ENCODE data around the gene LRRN3.

Gene LRRN3

DNA sequence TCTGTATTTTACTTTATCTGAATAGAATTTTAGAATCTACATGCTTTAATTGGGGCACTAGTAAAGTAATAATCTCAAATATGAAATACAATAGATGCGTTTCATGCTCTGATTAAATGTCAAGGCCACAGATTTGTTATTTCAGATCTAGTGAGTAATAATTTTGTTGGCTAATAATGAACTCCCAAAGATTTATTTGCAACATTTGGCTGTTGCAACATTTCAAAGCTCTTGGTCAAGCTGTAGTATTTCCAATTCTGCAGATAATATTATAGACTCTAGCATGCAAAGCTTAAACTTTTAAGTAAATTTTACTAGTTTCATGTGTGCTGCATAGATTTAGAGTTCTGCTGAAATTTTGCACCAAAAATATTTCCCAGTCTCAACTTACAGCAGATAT, 16.7 kb downstream of the LRRN3 start:
- DNase-seq, result no peak

- DNase-seq, result no peak
These were observed 17.1 kb downstream of the LRRN3 start for GRCh38 chr7:111108000-111108399.

GRCh38 chr7:111108496-111108895, 17.6 kb downstream of the LRRN3 start:
- DNase-seq, result peak; percentile 39

- no peak for DNase-seq
These were observed 21.5 kb downstream of the LRRN3 start for GRCh38 chr7:111112439-111112838.

- DNase-seq, result peak; percentile 43
These were observed 22.5 kb downstream of the LRRN3 start for GRCh38 chr7:111113263-111114017.

GRCh38 chr7:111115966-111116365, 25.0 kb downstream of the LRRN3 start:
- no peak for DNase-seq

- DNase-seq, result no peak
These were observed 36.1 kb downstream of the LRRN3 start for GRCh38 chr7:111126987-111127386.

DNA sequence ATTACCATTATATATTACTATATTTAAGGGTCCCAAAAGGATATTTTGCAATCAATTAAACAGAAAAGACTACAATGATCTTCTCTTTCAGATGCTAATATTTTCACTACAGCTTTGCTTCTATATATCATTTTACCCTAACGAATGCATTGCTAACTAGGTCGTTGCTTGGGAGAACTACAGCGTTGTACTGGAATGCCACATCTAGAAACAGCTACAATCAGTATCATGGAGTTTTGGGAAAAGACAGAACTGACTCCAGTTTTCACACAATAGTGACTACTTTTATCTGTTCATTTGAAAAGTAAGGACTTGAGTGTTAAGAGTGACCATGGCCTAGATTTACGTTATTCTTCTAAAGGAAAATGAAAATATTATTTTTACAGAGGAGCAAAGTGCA, 38.5 kb downstream of the LRRN3 start:
- no peak for DNase-seq

DNA sequence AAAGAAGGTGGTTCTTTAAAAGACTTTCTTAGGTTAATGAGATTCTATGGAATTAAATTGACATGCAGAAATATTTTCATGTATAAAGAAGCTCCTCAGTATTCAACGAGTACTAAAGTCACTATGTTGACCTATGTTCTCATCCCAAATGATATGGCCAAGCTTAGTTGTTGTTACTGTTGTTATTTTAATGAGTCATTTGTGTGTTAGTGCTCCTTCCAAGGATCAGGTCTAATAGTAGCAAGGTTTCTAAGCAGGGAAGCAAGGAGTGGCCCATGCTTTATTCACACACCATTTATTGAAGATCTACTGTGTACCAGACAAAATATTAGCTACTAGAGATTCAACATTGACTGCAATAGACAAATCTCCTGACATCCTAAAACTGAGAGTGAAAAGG, 41.9 kb downstream of the LRRN3 start:
- DNase-seq, result no peak

DNA sequence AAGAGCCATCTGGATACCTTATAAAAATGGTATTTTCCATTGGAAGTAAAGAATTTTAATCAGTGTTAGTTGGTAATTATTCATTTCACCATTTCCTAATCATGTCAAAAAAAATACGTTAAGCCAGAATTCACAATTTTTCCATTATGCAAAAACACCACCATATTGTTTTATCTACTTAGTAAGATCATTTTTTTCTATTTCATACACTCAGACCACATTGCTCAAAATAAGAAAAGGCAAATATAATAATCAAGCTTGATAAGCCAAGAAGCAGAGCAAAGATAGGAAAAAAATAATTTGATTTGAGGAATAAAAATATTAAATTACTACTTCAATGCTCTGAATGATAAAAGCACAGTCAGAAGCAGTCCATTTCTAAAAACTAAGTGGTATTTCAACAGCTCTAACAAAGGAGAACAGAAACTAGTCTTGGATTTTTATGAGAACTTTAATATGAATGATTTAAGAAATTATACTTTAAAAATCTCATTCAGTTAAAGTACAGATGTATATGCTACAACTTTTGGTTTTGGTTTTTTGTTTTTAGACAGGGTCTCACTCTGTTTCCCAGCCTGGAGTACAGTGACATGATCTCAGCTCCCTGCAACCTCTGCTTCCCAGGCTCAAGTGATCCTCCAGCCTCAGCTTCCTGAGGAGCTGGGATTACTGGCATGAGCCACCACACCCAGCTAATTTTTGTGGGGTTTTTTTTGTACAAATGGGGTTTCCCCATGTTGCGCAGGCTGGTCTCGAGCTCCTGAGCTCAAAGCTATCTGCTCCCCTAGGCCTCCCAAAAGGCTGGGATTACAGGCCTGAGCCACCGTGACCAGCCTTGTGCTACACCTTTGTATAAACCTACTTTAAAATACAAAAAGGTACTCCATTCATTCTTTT, 46.6 kb downstream of the LRRN3 start:
- no peak for DNase-seq

DNA sequence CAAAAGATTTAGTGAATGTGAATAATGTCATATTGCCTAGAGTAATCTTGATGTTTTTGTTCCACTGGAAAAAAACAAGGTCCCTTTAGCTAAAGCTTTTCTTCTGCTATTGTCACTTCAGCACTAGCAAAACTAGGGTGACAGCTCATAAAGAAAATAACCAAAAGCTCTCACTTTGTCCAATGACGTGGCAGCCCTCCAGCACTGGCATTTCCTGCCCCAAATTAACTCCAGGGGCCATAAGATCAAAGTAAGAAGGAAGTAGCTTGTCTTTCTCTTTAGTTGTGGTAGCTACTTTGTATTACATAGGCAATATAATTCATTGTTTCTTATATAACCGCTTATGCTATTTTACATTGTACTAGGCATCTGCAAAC, 47.3 kb downstream of the LRRN3 start:
- peak; percentile 16 for DNase-seq

DNA sequence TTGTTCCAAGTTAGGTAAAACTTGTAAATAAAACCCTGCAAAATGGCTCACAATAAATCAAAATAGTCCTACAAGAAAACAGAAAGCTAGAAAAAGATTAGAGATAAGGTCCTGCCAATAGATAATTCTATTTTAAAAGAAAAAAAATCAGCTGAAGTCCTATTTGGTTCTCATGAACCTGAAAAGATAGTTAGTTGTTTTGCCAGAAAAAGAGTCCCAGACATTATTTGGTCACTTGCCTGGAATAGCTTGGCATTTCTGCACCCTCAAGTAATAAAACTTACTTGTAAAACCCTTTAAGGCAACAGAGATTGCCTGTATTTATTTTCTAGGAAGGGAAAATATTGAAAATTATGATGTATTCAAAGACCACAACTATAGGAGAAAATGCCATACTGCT, 47.7 kb downstream of the LRRN3 start:
- DNase-seq, result no peak

- no peak for DNase-seq
These were observed 49.4 kb downstream of the LRRN3 start for GRCh38 chr7:111140091-111140865.

DNA sequence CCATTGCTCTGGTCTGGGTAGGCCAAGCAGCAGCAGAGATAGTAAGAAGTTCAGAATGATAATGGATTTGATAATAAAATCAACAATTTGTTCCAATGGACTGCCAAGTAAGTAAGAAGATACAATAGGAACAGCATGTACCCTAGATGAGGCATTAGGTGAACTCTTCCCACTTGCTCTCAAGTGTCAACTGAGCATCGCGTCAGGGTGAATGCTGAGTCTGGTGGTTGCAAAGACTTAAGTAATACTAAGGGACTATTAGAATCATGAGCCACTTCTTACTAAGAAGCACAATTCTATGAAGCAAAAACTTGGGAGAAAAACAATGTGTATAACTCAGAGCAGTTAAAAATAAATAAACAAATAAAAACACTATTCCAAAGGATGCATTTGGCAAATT, 54.5 kb downstream of the LRRN3 start:
- DNase-seq, result no peak

DNA sequence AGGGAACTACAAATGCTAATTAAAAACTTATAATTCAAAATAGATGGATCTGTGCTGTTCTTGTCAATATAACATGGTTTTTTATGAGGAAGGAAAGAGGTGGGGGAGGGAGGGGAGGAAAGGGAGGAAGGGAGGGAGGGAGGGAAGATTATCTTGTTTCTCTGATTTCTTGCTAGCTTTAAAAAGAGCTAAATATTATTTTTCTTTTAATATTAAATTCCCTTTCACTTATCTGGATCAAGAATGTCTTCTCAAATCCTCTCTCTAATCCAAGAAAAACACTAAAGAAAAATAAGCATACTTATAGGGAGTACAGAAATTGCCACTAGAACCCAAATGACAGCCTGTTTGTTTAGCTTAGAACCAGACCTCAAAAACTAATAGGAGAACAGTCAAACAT, 55.2 kb downstream of the LRRN3 start:
- no peak for DNase-seq

- no peak for DNase-seq
These were observed 57.0 kb downstream of the LRRN3 start for GRCh38 chr7:111147708-111148533.

DNA sequence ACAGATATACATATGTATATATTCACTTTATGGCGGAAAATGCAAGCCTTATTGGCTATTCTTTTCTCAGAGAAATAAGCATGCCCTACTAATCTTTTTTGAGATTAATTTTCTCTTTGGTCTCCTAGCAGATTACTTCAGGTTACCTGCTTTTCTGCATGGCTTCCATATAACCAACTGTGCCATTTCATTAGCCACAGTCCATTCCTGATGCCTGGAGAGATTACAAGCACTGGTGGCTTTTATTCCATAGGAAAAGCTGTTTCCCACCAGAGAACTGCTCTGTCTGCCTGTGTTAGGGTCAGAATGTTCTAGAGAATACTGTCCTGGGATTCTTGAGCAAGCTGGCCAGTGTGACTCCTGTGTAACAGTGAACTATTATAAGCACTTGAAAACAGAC, 59.8 kb downstream of the LRRN3 start:
- no peak for DNase-seq

DNA sequence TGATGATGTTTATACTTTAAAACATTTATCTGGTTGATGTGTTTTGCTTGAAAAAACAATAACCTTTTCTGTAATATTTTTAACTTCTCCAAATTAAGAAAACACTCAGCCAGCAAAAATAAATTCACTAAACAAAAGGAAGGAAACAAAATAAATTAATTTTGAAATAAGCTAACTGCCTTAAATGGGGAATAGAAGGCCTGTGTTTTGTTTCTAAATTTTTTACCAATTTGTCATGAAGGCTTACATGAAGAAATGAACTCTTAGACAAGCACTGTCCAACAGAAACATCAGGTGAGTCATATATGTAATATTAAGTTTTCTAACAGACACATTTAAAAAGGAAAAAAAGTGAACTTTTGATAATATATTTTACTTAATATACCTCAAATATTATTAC, 68.5 kb downstream of the LRRN3 start:
- DNase-seq, result no peak

- DNase-seq, result no peak
These were observed 69.4 kb downstream of the LRRN3 start for GRCh38 chr7:111160297-111160696.

DNA sequence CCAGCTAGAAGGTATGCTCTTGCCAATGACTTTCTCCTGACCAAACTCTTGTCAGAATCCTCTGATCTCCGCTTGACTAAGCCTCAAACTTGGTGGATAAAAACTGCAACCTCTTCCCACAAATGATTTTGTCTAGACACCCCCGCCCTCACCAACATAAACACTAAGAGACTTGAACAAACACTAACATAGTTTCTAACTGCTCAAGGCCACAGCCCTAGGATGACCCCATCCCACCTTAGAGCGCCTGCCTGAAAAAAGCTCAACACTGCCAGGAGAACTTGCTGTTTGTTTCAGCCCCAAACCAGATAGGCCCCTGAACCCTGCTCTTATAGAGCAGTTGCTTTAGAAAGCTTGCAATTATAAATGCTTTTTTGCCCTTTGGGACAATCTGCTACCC, 71.8 kb downstream of the LRRN3 start:
- DNase-seq, result no peak

- DNase-seq, result no peak
These were observed 73.5 kb downstream of the LRRN3 start for GRCh38 chr7:111164442-111164841.

- peak; percentile 21 for DNase-seq
These were observed 77.3 kb downstream of the LRRN3 start for GRCh38 chr7:111168182-111168581.
